Gastroesophageal sphincter (tissue), 3 donors: ENCODE measurements around the gene ZIC4.

ENCODE experiments used
- CTCF ChIP-seq, 4 experiments: fragments of 200-600 bp in 2 of 4; fragments of 450-650 bp in 2 of 4; sonication (generic) in 1 of 4; IDR thresholded peaks; one replicate each; pipeline ENCODE4 v1.5.1; 2017 to 2019; ENCODE audit warnings: antibody characterized with exemption in 4 of 4, mild to moderate bottlenecking in 2 of 4, moderate library complexity in 2 of 4
- POLR2A ChIP-seq, 2 donors: fragments of 450-650 bp; IDR thresholded peaks; one replicate each; pipeline ENCODE4 v1.6.1; 2017; ENCODE audit warnings: antibody characterized with exemption in 2 of 2, mild to moderate bottlenecking in 2 of 2, moderate library complexity in 1 of 2
- POLR2AphosphoS5 ChIP-seq: sonication (generic); formaldehyde crosslinking; IDR thresholded peaks from one replicate; pipeline ENCODE4 v1.6.1; 2017; ENCODE audit warnings: antibody characterized with exemption

DNA sequence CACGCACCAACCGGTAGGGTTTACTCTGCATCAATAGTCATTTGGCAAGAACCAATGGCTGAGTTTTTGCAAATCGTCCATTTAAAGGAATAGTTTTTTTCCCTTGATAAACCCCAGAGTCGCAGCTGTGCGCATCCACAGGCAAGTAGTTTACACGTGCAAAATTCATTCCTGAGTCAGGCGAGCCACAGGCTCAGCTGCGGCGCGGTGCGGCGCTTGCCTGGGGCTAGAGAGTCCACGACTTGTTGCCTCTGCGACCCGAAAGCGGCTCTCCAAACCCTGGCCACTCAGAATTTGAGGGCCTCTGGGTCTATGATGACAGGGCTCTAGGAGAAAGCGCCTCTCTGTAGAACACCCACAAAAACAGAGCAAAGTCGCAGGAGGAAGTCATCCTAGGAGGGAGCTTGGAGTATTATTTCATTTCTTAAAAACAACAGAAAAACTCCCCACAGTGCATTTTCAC lies 36.7 kb downstream of the ZIC4 start:
- no peak for TF ChIP-seq CTCF (IDR thresholded peaks at IDR 0.05)
- no peak for TF ChIP-seq POLR2AphosphoS5
- no peak for TF ChIP-seq POLR2A (IDR thresholded peaks at IDR 0.05)
